HG03575 (cell line): ENCODE measurements around the gene CDK7.
"Not testable (repeated sequence)": the region's sequence is repeated elsewhere in the genome, so short reads cannot be mapped to it uniquely, and the experiment has no call there.

Source experiments
- ATAC-seq: cut with Tn5 transposase; IDR thresholded peaks from one replicate; pipeline ENCODE4 v1.9.1; 2021; ENCODE audit not compliant: unreplicated experiment, insufficient number of reproducible peaks, low FRiP score; ENCODE audit errors: extremely low read depth

Gene CDK7

GRCh38 chr5:69234457-69235268 lies at the start of gene CDK7:
Gene CDK7 (plus strand): TSS chr5:69234886. CDS start chr5:69234976, 90 bp downstream.
- peak; percentile 75 for ATAC-seq

GRCh38 chr5:69187342-69187741 lies 47.3 kb upstream of the CDK7 start:
- no peak for ATAC-seq

GRCh38 chr5:69188811-69189161 lies 45.9 kb upstream of the CDK7 start:
- no peak for ATAC-seq

DNA sequence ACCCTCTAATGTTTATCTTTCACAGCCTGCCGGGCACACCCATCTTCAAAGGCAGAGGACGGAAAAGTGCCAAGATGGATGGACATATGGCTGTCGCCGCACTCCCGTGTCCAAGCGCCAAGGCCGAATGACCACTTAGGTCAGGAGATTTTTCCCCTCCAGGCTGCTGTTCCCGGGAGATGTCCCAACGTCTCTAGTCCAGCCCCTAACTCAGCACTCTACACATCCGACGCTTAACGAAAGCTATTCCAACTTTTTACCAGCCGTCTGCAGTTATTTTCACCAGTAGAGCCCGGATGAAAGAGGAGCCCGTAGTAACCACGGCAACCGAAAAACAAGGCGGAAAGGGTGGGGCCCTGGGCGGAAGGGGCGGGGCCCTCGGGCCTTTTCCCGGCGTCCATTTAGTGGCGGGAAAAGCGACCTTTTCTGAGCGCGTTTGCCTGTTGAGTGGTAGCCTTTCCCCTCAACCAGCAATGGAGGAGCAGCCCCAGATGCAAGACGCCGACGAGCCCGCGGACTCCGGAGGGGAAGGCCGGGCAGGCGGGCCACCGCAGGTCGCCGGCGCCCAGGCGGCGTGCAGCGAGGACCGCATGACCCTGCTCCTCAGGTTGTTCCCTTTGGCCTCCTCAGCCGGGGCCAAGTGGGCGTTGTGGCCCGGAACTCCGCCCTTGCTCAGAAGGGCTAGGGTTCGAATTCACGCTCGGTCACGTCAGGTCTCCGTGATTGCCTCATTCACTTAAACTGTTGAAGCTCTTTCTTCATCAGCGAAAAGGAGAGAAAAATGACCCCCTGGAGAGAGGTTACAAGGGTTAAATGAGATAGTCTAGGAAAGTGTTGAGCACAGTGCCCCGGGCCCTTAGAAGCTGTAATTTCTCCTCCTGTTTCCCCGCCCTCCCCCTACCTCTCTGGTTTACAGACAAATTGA lies 45.3 kb upstream of the CDK7 start, which contains the start of gene CENPH:
TSS of gene CENPH (plus strand) at position 422 of the 925 bp plus-strand sequence. CDS start at position 474, 52 bp downstream.
- ATAC-seq: peak; percentile 33

GRCh38 chr5:69202497-69202896 lies 32.2 kb upstream of the CDK7 start:
- ATAC-seq: no peak

GRCh38 chr5:69206528-69207190 lies 28.0 kb upstream of the CDK7 start:
- no peak for ATAC-seq

GRCh38 chr5:69209602-69210001 lies 25.1 kb upstream of the CDK7 start:
- no peak for ATAC-seq

- no peak for ATAC-seq
Measured at GRCh38 chr5:69211200-69211599, 23.5 kb upstream of the CDK7 start.

GRCh38 chr5:69212022-69212421 lies 22.7 kb upstream of the CDK7 start:
- no peak for ATAC-seq

DNA sequence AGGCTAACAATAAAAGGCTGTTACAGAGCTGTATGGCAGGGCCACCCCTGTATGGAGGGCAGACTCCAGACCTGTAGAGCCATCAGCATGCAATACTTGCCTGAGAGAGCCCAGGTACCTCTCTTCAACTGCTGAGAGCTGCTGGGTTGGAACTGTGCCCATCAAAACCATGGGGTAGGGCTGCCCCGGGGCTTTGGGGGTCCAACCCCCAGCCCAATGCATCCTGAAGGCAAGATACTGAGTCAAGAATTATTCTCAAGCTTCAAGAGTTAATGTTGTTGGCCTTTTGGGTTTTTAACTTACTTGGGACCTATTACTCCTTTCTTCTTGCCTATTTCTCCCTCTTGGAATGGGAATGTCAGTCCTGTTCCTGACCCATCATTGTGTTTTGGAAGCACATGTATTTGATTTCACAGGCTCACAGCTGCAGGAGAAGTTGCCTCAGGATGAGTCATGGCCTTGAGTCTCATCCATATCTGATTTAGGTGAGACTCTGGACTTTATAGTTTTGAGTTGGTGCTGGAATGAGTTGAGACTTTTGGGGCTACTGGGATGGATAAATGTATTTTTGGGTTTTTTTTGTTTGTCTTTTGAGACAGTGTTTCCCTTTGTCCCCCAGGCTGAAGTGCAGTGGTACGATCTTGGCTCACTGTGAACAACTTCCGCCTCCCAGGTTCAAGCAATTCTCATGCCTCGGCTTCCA lies 21.0 kb upstream of the CDK7 start:
- no peak for ATAC-seq

- ATAC-seq: no peak
Measured at GRCh38 chr5:69217151-69217511, 17.6 kb upstream of the CDK7 start.

DNA sequence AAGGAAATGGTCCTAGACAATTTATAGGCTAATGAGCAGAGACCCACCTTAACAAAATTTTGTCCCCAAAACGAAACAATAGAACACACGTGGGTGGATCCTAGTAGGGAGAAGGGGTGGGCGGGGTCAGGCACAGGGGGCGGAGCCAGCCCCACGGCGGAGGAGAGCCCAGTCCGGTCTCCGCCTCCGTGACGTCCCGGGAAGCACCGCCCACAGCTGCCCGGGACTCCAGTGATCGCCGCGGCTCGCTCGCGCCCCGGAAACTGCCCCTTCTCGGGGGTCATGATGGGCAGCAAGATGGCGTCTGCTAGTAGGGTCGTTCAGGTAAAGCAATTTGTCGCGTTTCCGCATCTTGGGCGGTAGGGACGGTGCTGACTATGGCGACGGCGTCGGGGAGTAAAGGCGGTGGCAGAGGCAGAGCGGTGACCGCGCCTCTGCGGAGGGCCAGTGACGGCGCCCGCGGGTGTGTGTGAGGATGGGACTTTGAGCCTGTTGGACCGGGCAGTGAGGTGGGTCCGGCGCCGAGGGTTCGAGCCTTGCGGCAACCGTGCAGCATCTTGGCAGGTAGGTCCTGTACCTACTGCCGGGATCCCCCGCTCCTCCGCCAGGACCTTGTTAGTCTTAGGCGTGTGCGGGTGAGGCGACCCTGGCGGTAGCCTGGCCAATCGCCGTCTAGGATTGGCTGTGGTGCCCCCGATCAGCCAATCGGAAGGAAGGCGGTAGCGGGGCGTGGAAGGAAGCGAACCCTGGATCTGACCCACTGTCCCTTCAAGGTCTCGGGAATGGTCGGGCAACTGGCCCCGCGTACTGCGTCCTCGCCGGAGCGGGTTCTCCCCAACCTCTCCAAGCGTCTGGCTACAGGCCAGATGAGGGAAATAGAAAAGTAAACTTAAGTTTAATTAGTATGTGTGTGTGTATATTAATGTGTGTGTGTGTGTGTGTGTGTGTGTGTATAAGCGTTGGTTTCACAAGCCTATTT lies 16.8 kb upstream of the CDK7 start:
- ATAC-seq: peak; percentile 70

DNA sequence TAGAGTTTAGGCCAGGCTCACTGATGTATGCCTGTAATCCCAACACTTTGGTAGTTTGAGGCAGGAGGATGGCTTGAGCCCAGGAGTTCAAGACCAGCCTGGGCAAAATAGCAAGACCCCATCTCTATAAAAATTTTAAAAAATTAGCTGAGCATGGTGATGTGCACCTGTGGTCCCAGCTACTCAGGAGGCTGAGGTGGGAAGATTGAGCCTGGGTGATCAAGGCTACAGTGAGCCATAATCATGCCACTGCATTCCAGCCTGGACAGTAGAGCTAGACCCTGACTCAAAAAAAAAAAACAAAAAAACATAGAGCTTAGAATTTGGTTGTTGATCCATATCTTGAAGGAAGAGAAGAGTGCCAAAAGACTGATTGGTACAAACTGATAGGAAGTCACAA lies 14.7 kb upstream of the CDK7 start:
- no peak for ATAC-seq

DNA sequence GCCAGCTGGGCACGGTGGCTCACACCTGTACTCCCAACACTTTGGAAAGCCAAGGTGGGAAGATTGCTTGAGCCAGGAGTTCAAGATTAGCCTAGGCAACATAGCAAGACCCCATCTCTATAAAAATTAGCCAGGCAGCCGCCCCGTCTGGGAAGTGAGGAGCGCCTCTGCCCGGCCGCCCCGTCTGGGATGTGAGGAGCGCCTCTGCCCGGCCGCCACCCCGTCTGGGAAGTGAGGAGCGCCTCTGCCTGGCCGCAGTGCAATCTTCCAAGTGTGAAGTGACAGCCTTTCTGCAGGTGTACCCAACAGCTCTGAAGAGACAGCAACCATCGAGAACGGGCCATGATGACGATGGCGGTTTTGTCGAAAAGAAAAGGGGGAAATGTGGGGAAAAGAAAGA lies 14.3 kb upstream of the CDK7 start:
- not testable (repeated sequence) for ATAC-seq

- ATAC-seq: not testable (repeated sequence)
Measured at GRCh38 chr5:69220833-69221232, 13.9 kb upstream of the CDK7 start.

DNA sequence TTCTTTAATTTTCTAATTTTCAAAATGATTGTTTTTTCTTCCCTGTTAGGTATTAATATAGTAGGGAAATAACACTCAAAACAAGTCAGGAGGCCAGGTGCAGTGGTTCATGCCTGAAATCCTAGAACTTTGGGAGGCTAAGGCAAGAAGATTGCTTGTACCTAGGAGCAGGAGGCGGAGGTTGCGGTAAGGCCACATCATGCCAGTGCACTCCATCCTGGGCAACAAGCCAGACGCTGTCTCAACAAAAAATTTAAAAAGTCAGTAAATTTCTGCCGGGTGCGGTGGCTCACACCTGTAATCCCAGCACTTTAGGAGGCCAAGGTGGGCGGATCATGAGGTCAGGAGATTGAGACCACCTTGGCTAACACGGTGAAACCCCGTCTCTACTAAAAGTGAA lies 10.2 kb upstream of the CDK7 start:
- no peak for ATAC-seq

DNA sequence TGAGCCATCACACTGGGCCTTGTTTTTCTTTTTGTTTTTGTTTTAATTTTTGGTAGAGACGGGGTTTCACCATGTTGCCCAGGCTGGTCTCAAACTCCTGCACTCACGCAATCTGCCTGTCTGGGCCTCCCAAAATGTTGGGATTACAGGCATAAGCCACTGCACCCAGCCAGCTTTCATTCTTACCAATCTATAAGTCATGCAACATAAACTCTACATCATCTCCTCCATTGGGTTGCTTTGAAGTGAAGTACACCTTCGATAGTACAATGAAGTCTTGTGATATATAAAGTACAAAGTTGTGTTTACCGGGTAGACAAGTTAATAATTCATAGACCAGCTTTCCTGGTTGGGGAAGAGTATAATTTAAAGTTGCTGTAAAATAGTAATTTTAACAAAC lies 8.8 kb upstream of the CDK7 start:
- ATAC-seq: no peak

- no peak for ATAC-seq
Measured at GRCh38 chr5:69230181-69230580, 4.5 kb upstream of the CDK7 start.
